GM23248 (cell line): Measurements from ENCODE around the gene ZNF846.

Source experiments
- EZH2 ChIP-seq: fragments of 200-600 bp; sonication (generic); IDR thresholded peaks from 2 replicates; pipeline ENCODE4 v1.6.1; 2018; ENCODE audit warnings: antibody characterized with exemption, mild to moderate bottlenecking; ENCODE audit not compliant: insufficient read depth, poor library complexity, severe bottlenecking
- EZH2phosphoT487 ChIP-seq: fragments of 200-600 bp; sonication (generic); IDR thresholded peaks from 2 replicates; pipeline ENCODE4 v1.6.1; 2018; ENCODE audit warnings: antibody characterized with exemption, moderate library complexity, mild to moderate bottlenecking, low read depth; ENCODE audit not compliant: insufficient read depth

- TF ChIP-seq EZH2 (no peak), EZH2phosphoT487 (no peak)
These were observed 38.3 kb upstream of the ZNF846 start for GRCh38 chr19:9806803-9807202.
